Breast epithelium (tissue), 4 donors: ENCODE measurements around the gene FSTL3. TPM values are rescaled to one million over a fixed set of nuclear protein-coding genes. Genes with fewer than 3 reads are reported as not detected.
"Not testable (repeated sequence)": the region's sequence is repeated elsewhere in the genome, so short reads cannot be mapped to it uniquely, and the experiment has no call there.

Source experiments
- DNase-seq, 2 donors: peaks; one replicate each; pipeline ENCODE4 v3.0.0-alpha.2; 2019; ENCODE audit warnings: low spot score in 2 of 2
- H3K27ac ChIP-seq, 2 donors: fragments of 200-600 bp; sonication (generic) in 1 of 2; one replicate each; pipeline ENCODE4 v1.5.1; 2016 to 2019; ENCODE audit warnings: mild to moderate bottlenecking in 1 of 2
- H3K27me3 ChIP-seq, 2 donors: fragments of 200-600 bp; sonication (generic) in 1 of 2; one replicate each; pipeline versions ENCODE4 v1.5.1 to v1.6.0; 2017 to 2019; ENCODE audit warnings: control low read depth in 1 of 2, mild to moderate bottlenecking in 1 of 2
- H3K36me3 ChIP-seq: fragments of 200-600 bp; one replicate; pipeline ENCODE4 v1.5.1; 2019
- H3K4me1 ChIP-seq, 2 donors: fragments of 200-600 bp; sonication (generic); one replicate each; pipeline ENCODE4 v1.5.1; 2016 to 2019; ENCODE audit warnings: control low read depth in 1 of 2
- H3K4me3 ChIP-seq, 3 donors: fragments of 200-600 bp; sonication (generic); 1 replicate in 2 of 3; 2 replicates in 1 of 3; pipeline ENCODE4 v1.5.1; 2016 to 2019; ENCODE audit warnings: mild to moderate bottlenecking in 3 of 3, moderate library complexity in 2 of 3
- H3K9me3 ChIP-seq, 2 donors: fragments of 200-600 bp; sonication (generic) in 1 of 2; one replicate each; pipeline ENCODE4 v1.5.1; 2016 to 2019; ENCODE audit warnings: control low read depth in 1 of 2
- CTCF ChIP-seq, 3 donors: fragments of 450-650 bp; IDR thresholded peaks; one replicate each; pipeline ENCODE4 v1.5.1; 2016 to 2017; ENCODE audit warnings: antibody characterized with exemption in 3 of 3, mild to moderate bottlenecking in 3 of 3, moderate library complexity in 3 of 3
- POLR2A ChIP-seq: fragments of 450-650 bp; IDR thresholded peaks from one replicate; pipeline ENCODE4 v1.6.1; 2016; ENCODE audit warnings: antibody characterized with exemption, mild to moderate bottlenecking, moderate library complexity
- POLR2AphosphoS5 ChIP-seq, 3 donors: sonication (generic); formaldehyde crosslinking; IDR thresholded peaks; one replicate each; pipeline ENCODE4 v1.6.1; 2017; ENCODE audit warnings: antibody characterized with exemption in 3 of 3
- intact Hi-C: fragments of 100-400 bp; cut with DNase I; formaldehyde crosslinking; loops from one replicate; pipeline ENCODE4 v1.15.1; 2023; ENCODE audit warnings: low total_unique reads
- total RNA-seq, 3 donors: library from RNA; depleted of rRNA; stranded (reverse); fragments of >200 nt; gene quantifications; one replicate each; pipeline ENCODE4 v1.1.0, GENCODE V29; 2016

FSTL3 gene
- total RNA-seq, 3 donors from 2014 or later: 37.8 to 198 (median 111) TPM

GRCh38 chr19:662207-662961, 13.8 kb upstream of the FSTL3 start:
- DNase-seq: no peak
- Histone ChIP-seq H3K27ac (peak overlapping the region; percentile 89 to 97), H3K4me3 (peak overlapping the region; percentile 81 to 90 (median 83)), H3K27me3 (no peaks in the 10 kb centered on the region), H3K36me3 (no peaks in the 10 kb centered on the region), H3K9me3 (no peaks in the 10 kb centered on the region), H3K4me1 (peaks cover 18 to 33% of the 10 kb centered on the region in 2 donors)
- intact Hi-C loops: loop anchor here (5.0 kb wide), 1 partner anchor 65 kb away; no protein-coding TSS in a partner anchor
- TF ChIP-seq POLR2AphosphoS5 (IDR thresholded peaks at IDR 0.05): no peak
- TF ChIP-seq CTCF (IDR thresholded peaks at IDR 0.05): no peak
- no peak for TF ChIP-seq POLR2A

- Histone ChIP-seq H3K36me3 (no peaks in the 10 kb centered on the region), H3K9me3 (no peaks in the 10 kb centered on the region), H3K27me3 (no peaks in the 10 kb centered on the region), H3K4me3 (peak within 1 kb of the TSS; percentile 81 to 90 (median 83)), H3K27ac (peak within 1 kb of the TSS; percentile 89 to 97), H3K4me1 (peaks cover 18 to 30% of the 10 kb centered on the region in 2 donors)
- intact Hi-C loops: loop anchor here (5.0 kb wide), 1 partner anchor 64 kb away; no protein-coding TSS in a partner anchor
- peak; percentile 91 to 97 for DNase-seq
- TF ChIP-seq POLR2AphosphoS5 (IDR thresholded peaks at IDR 0.05) (peak; percentile 37 to 45 (median 39)), CTCF (IDR thresholded peaks at IDR 0.05) (no peak), POLR2A (no peak)
These were observed 13.1 kb upstream of the FSTL3 start, which contains the start of gene RNF126 for GRCh38 chr19:662962-663681. TSS of gene RNF126 (minus strand) at chr19:663214. CDS start at chr19:663121, 93 bp downstream.

GRCh38 chr19:663682-664117, 12.5 kb upstream of the FSTL3 start:
- intact Hi-C loops: loop anchor here (5.0 kb wide), 1 partner anchor 64 kb away; no protein-coding TSS in a partner anchor
- Histone ChIP-seq H3K27ac (peak overlapping the region; percentile 89 to 97), H3K27me3 (no peaks in the 10 kb centered on the region), H3K4me3 (peak overlapping the region; percentile 81 to 90 (median 83)), H3K9me3 (no peaks in the 10 kb centered on the region), H3K36me3 (no peaks in the 10 kb centered on the region), H3K4me1 (peaks cover 18 to 24% of the 10 kb centered on the region in 2 donors)
- TF ChIP-seq CTCF (IDR thresholded peaks at IDR 0.05) (no peak), POLR2AphosphoS5 (IDR thresholded peaks at IDR 0.05) (peak in 2 of 3 donors; percentile 2 to 7), POLR2A (no peak)
- DNase-seq: no peak

- Histone ChIP-seq H3K9me3 (no peaks in the 10 kb centered on the region), H3K27me3 (no peaks in the 10 kb centered on the region), H3K4me3 (peak overlapping the region in 2 of 3 donors; percentile 30 to 55), H3K27ac (peak overlapping the region in 1 of 2 donors; percentile 15), H3K4me1 (peaks cover 12 to 22% of the 10 kb centered on the region in 2 donors), H3K36me3 (no peaks in the 10 kb centered on the region)
- DNase-seq: peak in 1 of 2 donors; percentile 78
- intact Hi-C loops: loop anchor here (5.0 kb wide), 1 partner anchor 62 kb away; no protein-coding TSS in a partner anchor
- TF ChIP-seq POLR2A: no peak
- TF ChIP-seq CTCF (IDR thresholded peaks at IDR 0.05): peak; percentile 91 to 96 (median 95)
- peak; percentile 13 to 55 (median 37) for TF ChIP-seq POLR2AphosphoS5 (IDR thresholded peaks at IDR 0.05)
These were observed 11.2 kb upstream of the FSTL3 start for GRCh38 chr19:664913-665443.

- DNase-seq, H3K36me3 ChIP-seq, H3K9me3 ChIP-seq, H3K27ac ChIP-seq, H3K4me3 ChIP-seq, H3K27me3 ChIP-seq, intact Hi-C loops: not testable (repeated sequence)
- peaks cover 5 to 11% of the 10 kb centered on the region in 2 donors for H3K4me1 ChIP-seq
These were observed 9.1 kb upstream of the FSTL3 start for GRCh38 chr19:666985-667573.

GRCh38 chr19:668675-669434, 7.3 kb upstream of the FSTL3 start:
- intact Hi-C loops, H3K27me3 ChIP-seq, DNase-seq, H3K27ac ChIP-seq, H3K4me1 ChIP-seq, H3K4me3 ChIP-seq, H3K36me3 ChIP-seq, H3K9me3 ChIP-seq: not testable (repeated sequence)
